NCI-H2227 treated with DMSO at 0.1 percent for 48 hours (cell line): ENCODE results near the gene OASL.
"Not testable (repeated sequence)": the region's sequence is repeated elsewhere in the genome, so short reads cannot be mapped to it uniquely, and the experiment has no call there.

Source experiments
- DNase-seq: peaks from one replicate; lab custom pipeline; 2025; lab: John Stamatoyannopoulos, UW

OASL gene, protein sequence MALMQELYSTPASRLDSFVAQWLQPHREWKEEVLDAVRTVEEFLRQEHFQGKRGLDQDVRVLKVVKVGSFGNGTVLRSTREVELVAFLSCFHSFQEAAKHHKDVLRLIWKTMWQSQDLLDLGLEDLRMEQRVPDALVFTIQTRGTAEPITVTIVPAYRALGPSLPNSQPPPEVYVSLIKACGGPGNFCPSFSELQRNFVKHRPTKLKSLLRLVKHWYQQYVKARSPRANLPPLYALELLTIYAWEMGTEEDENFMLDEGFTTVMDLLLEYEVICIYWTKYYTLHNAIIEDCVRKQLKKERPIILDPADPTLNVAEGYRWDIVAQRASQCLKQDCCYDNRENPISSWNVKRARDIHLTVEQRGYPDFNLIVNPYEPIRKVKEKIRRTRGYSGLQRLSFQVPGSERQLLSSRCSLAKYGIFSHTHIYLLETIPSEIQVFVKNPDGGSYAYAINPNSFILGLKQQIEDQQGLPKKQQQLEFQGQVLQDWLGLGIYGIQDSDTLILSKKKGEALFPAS

DNA sequence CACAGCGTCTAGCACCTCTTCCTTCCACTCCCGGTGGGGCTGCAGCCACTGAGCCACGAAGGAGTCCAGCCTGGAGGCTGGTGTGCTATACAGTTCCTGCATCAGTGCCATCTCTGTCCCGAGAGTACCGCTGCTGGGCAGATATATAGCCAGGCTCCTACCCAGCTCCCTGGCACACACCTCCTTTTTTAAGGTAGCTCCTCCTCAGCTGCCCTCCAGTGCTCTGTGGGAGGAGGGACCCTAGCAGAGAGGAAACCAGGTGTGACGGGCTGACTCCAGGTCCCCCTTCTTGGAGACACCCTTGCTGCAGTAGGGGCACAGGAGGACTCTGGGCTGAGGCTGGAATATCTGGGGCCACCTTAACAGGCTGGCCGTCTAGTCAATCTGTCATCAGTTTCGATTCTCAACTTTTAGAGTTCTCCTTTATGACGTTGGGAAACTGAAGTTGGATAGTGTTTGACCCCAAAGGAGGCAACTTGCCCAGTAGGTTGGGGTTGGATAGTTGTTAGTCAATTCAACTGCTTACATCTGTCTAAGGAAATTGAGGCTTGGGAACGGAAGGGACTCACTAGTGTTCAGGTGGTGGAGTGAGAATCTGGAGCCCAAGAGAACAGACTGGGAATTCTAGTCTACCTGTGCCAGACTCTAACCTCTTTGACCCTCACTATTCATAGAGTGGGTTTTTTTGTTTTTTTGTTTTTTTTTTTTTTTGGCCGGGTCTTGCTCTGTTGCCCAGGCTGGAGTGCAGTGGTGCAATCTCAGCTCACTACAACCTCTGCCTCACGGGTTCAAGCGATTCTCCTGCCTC lies at the start of gene OASL:
Gene OASL (minus strand): TSS at position 386 of the 808 bp plus-strand sequence. CDS start 275 bp downstream, at position 111.
- no peak for DNase-seq

DNA sequence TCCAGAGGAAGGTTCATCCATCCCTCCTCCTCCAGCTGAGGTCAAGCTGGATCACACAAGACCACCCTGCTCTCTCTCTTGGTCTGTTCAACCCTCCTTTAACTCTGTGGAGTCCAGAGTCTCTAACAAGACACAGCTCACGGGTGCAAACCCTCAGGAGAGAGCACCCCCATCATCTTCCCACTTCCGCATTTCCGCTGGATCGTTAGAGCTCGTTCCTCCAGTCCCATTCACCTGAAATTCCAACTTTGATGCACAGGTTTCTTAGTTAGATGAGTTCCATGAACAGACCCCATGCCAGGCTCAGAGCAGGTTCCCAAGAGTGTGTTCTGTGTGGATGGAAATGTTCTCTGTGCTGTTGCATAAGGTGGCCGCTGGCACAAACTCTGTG lies 49.1 kb upstream of the OASL start:
- DNase-seq = no peak

DNA sequence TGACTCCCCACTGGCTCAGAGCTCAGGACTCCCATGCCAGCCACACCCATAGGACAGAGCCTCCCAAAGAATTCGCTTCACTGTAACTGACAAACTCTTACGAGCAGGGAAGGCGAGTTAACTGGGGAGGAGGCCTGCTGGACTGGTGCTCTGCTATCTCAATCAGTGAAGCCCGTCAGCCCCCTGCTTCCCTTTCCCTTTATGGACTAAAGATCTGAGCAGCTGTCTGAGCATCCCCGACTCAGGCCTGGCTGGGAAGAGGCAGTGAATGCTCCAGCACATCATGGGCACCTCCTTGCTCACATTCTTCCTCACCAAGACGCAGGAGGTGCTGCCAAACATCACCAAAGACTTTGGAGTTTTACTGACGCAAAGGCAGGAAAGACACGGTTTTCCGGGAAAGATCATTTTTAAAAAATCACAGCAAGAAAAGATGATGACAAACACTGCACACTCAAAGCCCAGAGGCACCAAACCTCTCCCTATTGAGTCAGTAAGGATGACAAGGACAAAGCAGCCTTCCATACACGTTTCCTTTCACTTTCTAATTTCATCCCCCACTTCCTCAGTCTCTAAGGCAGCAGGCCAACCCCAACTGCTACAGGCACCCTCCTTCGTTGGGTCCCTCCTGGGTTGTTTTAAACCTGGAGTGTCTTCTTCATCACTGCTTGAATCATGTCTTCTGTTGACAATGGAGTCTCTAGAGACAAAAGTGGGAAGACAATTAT lies 48.6 kb upstream of the OASL start:
- no peak for DNase-seq

DNA sequence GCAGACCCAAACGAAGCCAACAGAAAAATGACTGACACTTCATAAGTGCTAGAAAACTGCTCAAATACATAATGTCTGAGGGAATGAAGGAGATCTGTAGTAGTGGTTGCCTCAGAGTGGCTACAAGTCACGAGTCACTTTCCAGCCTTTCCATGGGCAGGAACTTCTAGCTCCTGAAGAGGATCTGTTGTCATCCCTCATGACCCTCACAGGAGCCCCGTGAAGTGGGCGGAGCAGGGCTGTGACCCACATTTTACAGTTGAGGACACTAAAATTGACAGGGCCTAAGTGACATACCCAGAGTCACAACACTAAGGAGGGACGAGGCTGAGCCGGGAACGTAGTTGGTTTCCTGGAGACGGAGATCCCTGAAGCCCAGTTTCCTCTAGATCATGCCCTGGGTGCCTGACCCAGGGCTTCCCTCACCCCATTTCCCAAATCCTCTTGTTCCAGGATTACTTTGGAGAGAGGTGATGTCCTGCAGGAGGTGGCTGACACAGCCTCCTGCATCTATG lies 47.8 kb upstream of the OASL start:
- DNase-seq = no peak

DNA sequence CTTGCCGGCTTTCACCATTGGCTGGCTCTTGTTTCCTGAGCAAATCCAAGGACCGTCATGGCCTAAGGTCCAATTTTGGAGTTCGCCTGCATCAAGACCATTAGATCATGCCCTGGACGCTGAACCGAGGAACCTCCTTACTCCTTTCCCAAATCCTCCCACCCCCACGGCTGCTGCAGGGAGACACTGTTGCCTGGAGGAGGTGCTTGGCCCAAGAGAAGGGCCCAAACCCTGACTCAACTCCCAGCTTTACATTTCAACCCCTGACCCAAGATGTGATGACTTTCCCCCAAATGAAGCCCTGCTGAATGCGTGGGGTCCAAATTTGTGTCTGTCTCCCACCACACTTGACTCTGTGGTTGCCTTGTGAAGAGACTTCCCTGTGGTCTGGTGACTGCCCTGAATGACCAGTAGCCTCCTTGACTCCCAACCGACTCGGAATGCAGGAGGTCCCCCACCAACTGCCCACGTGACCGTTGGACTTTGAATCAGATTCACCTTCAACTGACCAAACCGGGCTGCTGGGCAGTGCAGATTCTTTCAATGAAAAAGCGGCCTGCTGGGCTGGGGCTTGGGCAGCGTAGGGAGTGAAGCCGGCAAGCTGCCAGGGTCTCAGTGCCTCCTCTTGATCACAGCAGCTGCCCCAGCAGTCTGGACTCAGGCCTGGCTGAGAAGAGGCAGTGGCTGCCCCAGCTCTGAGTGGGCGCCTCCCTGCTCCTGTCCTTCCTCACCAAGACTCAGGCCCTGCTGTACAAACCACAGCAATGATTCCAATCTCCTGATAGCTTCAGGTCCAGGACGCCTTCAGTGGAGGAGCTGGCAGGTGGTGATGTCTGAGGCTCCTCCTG lies 46.7 kb upstream of the OASL start:
- no peak for DNase-seq

DNA sequence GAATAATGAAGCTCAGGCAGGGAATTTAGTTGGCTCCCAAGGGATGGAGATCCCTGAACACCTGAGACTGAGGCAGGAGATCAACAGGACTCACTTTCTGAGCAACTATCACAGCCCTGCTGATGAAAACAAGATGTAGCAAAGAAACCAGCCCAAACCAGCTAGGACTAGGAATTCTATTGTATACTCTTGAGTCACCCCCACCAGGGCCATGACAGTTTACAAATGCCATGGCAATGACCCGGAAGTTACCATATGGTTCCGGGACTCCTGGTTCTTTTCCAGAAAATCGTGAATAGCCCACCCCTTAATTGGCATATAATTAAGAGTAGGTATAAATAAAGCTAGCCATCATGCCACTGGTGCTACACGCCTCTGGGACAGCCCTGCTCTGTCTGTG lies 46.0 kb upstream of the OASL start:
- no peak for DNase-seq

DNA sequence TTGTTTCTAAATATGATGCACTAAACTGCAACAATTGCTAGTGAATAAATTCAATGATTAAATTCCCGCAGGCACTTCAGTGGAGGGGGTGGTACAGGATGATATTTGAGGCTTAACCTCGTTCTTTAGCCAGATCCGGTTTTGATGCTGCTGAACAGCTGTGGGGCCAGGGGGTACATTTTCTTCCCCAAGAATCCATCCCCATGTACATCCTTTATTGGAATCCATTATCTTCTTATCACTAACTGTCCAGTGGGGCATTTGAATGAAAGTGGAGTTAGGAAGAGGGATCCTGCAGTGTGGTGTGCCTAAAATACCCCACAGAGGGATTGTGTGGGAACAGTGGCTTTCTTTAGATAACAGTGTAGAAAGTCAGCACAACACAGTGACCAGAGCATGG lies 45.2 kb upstream of the OASL start:
- DNase-seq = no peak

DNA sequence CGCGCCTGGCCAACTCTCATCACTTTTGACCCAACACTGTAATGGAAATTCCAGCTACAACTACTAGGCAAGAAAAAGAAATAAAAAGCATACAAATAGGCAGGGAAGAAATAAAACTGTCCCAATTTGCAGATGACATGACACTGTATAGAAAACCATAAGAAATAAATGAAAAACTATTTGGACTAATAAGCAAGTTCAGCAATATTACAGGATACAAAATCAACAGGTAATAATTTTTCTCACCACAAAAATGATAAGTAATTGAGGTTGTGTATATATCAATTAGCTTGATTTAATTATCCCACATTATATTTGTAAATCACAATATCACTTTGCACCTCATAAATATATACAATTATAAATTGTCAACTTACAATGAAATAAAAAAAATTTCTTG lies 41.9 kb upstream of the OASL start:
- DNase-seq = no peak

DNA sequence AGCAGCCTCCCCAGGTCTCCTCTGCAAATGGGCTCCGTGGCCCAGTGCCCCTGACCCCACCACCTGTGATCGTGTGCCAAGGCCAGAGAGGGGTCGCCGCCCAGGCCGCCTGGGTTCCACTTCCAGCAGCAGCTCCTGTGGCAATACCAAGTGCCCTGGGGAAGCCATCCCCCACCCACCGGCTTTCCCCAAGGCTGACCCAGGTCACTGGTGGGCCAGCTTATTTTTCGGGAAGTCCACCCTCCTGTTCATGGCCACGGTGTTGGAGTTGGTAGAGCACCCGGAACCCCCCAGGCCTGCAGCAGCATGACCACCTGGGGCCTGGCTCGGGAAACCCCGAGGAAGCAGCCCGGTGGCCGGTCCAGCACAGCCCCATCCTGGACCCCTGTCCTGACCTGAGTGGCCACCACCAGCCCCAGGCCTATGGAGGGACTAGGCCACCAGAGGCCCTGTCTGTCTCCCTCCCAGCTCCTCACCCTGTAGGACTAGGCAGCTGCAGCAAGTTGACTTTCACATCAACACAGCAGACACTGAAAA lies 40.8 kb upstream of the OASL start:
- DNase-seq = no peak

DNA sequence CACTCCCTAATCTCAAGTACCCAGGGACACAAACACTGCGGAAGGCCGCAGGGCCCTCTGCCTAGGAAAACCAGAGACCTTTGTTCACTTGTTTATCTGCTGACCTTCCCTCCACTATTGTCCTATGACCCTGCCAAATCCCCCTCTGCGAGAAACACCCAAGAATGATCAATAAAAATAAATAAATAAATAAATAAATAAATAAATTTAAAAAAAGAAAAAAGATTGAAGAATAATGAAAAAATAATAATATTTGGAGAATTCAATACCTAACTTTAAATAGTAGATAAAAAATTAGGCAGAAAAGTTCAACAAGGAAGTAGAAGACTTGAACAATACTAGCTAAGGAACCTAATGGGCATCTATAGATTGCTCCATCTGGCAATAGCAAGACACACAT lies 38.4 kb upstream of the OASL start:
- not testable (repeated sequence) for DNase-seq

DNA sequence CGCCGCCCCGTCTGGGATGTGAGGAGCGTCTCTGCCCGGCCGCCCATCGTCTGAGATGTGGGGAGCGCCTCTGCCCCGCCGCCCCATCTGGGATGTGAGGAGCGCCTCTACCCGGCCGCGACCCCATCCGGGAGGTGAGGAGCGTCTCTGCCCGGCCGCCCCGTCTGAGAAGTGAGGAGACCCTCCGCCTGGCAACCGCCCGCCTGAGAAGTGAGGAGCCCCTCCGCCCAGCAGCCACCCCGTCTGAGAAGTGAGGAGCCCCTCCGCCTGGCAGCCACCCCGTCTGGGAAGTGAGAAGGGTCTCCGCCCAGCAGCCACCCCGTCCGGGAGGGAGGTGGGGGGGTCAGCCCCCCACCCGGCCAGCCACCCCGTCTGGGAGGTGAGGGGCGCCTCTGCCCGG lies 36.9 kb upstream of the OASL start:
- DNase-seq = not testable (repeated sequence)

DNA sequence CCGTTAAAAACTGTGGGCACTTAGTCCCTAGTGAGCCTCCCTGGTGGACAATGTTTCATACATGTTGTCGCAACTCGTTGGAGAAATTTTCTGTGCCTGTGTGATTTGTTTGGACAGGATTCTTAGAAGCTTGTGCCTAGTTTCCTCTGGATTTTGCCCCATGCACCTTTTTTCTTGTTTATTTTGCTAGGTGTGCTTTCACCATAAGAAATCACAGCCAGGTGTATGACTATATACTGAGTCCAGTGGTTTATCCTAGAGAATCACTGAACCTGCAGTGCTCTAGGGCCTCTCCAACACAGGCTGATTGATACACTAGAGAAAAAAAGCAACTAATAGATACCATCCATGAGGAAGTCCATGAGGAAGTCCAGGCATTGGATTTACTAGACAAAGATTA lies 33.1 kb upstream of the OASL start:
- DNase-seq = no peak

DNA sequence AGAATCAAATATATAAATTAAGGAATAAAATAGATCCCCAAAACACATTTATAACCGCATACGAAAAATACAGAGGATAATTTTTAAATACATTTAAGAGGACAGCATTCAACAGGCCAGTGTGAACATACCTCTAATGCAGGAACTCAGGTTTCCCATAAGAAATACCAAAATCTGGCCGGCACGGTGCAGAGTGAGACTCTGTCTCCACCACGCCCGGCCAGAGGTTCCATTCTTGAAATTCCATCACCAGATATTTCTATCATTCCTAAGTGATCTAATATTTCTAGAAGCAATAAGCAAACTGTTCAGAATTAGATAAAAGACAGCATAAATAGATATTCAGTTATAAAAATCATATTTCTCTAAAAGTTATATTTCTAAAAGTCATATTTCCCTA lies 30.2 kb upstream of the OASL start:
- DNase-seq = no peak

DNA sequence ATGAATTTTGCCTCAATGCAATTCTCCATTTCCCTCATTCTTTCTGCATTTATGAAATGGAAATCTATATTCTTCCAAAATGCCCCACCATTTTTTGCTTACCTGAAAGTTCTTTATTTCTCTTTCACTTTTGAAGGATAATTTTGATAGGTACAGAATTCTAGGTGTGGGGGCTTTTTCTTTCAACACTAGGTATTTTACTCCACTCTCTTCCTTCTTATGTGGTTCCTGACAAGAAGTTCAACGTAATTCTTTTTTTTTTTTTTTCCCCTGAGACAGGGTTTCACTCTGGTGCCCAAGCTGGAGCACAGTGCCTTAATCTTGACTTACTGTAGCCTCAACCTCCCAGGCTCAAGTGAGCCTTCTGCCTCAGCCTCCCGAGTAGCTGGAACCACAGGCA lies 26.3 kb upstream of the OASL start:
- DNase-seq = no peak

DNA sequence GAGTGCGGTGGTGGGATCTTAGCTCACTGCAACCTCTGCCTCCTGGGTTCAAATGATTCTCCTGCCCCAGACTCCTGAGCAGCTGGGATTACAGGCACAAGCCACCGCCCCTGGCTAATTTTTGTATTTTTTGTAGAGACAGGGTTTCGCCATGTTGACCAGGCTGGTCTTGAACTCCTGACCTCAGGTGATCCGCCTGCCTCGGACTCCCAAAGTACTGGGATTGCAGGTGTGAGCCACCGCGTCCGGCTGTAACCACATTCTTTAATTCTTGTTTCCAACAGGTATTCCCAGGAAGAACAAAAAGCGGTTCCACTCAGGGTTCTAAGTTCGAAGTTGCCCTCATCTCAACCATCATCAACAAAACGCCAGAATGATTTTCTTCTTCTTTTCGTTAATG lies 25.5 kb upstream of the OASL start:
- not testable (repeated sequence) for DNase-seq

DNA sequence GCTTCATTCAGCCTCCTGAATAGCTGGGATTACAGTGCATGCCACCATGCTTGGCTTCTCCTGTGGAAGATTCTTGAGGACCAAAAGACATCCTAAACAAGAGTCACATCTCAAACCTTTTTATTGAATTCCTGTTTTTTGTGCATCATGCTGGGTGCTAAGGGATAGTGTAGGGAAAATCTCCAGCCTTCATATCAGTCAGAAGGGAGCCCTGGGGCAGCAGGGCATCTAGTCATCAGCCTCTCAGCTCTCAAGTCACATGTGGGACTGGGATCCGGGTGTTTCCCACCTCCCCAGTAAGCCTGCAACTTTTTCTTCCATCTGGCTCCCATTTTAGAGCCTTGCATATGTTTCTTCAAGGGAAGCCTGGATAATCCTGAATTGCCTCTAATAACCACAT lies 25.1 kb upstream of the OASL start:
- no peak for DNase-seq

DNA sequence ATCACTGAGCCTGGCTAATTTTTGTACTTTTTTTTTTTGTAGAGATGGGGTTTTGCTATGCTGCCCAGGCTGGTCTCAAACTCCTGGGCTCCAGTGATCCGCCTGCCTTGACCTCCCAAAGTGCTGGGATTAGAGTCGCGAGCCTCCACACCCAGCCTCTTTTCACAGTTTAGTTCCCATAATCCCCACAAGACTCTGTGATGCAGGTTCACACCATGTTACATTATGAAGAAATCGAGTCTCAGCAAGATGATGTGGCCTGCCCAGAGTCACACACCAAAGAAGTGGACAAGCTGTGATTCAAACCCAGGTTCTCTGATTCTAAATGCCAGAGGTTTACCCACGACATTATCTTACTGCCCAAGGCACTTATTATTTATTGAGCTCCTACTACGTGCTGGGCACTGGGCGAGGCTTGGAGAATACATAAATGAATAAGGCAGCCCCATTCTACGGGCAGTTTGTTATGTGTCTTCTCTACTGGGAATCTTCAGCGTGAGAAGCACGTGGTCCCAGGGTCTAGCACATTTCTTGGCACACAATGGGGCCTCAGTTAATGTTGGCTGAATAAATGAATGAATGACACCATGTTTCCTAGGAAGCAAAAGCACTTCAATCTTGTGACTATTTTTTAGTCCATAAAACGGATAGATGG lies 23.5 kb upstream of the OASL start:
- no peak for DNase-seq

DNA sequence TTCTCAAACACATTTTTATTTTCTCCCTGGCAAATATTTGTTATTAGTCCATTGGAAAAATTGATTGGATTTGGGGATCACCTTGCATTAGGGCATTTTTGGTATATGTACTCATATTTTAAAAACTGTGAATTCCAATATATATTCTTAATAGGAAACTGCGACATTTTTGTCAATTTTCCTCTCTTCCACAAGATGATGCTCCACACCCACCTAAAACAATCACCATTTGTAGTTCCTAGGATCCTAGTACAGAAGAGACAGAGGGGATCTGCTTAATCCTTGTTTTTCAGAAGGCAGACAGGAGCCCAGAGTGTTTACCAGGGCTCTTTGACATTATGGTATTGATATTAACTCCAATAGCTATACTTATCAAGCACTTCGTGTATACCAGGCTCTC lies 22.8 kb upstream of the OASL start:
- no peak for DNase-seq

DNA sequence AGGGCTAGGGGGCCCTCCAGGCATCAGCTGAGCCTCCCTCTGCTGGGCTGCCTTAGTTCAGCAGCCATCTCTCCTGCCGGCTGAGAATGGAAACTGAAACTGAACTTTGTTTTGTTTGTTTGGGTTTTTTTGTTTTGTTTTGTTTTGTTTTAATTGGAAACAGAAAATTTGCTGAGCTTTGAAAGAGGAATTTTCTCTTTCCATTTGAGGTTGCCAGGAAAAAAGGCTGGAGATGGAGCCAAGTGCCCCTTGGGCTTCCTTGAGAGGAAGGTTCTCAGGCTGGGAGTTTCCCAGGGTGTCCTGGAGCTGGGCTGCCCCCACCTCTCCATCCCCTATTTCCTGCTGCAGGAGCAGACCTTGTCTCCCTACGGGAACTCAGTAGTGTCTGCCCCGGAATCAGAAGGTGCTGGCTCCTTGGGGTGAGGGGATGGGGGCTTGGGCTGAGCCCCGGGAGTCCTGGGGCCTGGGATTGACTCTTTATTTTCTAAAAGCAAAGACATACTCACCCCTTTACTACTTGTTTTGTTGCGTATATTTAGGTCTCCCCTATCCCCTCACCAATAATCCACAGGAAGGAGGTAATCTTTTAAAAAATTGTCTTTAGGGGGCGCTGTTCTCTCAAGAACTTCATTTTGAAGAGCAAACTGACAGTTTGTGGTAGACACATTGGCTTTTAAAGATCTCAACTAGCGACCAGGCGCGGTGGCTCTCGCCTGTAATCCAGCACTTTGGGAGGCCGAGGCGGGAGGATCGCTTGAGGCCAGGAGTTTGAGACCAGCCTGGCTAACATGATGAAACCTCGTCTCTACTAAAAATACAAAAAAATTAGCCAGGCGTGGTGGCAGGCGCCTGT lies 21.3 kb upstream of the OASL start:
- DNase-seq = no peak
